ENCODE data around the gene ARFGEF3.

ARFGEF3 gene

DNA sequence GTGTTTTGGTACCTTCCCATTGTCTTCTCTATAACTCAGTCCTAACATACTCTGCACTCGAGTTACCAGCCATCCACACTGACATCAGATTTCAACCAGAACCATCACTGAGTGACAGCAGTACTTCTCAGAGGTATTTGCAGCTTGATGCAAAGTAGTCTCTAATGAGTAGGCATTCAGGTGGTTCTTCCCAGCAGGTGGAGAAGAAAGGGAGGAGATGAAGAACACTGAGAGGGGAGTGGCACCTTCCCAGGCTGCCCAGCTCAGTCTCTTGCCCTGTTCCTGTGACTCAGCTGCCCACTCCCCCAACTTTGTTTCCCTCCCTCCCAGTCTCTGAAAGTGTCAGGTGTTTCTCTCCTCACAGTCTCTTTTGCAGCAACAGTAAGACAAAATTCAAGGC is 177.3 kb downstream of the ARFGEF3 start:
- H3K27me3 ChIP-seq (ENCODE audit: insufficient read depth, low read depth, severe bottlenecking), result no peaks in the 10 kb centered on the region
- H3K27ac ChIP-seq, result no peak overlapping the region
- no peak for DNase-seq
- no peak for TF ChIP-seq CTCF (IDR thresholded peaks at IDR 0.05; ENCODE audit: low read depth, low read length)
- no peaks in the 10 kb centered on the region for H3K9me3 ChIP-seq (ENCODE audit: severe bottlenecking)
- no peak overlapping the region for H3K4me3 ChIP-seq (ENCODE audit: low read depth, low read length)
- H3K36me3 ChIP-seq, result no peaks in the 10 kb centered on the region; the same call in 1 of the 2 replicates

- Histone ChIP-seq H3K4me3 (ENCODE audit: low read depth, low read length) (no peak overlapping the region), H3K27me3 (ENCODE audit: insufficient read depth, low read depth, severe bottlenecking) (no peaks in the 10 kb centered on the region), H3K36me3 (no peaks in the 10 kb centered on the region; the same call in 1 of the 2 replicates), H3K9me3 (ENCODE audit: severe bottlenecking) (no peaks in the 10 kb centered on the region), H3K27ac (no peak overlapping the region)
- TF ChIP-seq CTCF (IDR thresholded peaks at IDR 0.05; ENCODE audit: low read depth, low read length), result no peak
- DNase-seq, result no peak
Measured at GRCh38 chr6:138341176-138341575, 179.4 kb downstream of the ARFGEF3 start.

GRCh38 chr6:138343112-138343511 is 181.4 kb downstream of the ARFGEF3 start:
- no peak for TF ChIP-seq CTCF (IDR thresholded peaks at IDR 0.05; ENCODE audit: low read depth, low read length)
- H3K27me3 ChIP-seq (ENCODE audit: insufficient read depth, low read depth, severe bottlenecking), result no peaks in the 10 kb centered on the region
- H3K4me3 ChIP-seq (ENCODE audit: low read depth, low read length), result no peak overlapping the region
- no peak overlapping the region for H3K27ac ChIP-seq
- no peak for DNase-seq
- no peaks in the 10 kb centered on the region for H3K9me3 ChIP-seq (ENCODE audit: severe bottlenecking)
- H3K36me3 ChIP-seq, result no peaks in the 10 kb centered on the region

DNA sequence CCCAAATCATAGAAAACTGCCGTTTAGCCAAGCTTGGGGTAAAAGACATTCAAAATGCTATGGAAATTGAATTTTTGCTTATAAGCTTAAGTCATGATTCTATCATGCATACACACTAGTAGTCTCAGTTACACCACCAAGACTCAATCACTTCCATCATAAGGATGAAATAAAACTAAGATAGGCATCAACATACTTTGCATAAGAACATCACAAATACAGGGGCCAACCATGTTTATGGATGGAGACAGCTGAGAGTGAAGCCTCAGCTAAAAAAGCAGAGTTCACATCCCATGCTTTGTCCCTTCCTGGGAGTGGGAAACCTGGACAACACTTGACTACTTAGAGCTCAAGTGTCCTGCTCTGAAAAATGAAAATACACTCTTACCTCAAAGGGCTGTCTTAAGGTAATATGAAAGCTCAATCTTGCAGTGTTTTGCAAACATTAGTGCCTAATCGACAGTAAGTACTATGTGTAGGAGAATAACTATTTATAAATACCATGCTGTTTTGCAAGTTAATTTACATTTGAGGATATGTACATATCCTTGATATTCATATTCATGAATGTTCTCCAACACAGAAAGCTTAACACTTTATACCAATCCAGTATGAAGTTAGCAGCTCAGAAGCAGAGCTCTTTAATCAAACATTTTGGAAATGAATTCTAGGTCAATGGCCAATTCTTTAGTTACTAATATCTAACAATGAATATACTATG is 184.0 kb downstream of the ARFGEF3 start:
- Histone ChIP-seq H3K9me3 (ENCODE audit: severe bottlenecking) (no peaks in the 10 kb centered on the region), H3K36me3 (no peaks in the 10 kb centered on the region), H3K27ac (no peak overlapping the region), H3K27me3 (ENCODE audit: insufficient read depth, low read depth, severe bottlenecking) (no peaks in the 10 kb centered on the region), H3K4me3 (ENCODE audit: low read depth, low read length) (no peak overlapping the region)
- TF ChIP-seq CTCF (IDR thresholded peaks at IDR 0.05; ENCODE audit: low read depth, low read length), result no peak
- DNase-seq, result no peak

DNA sequence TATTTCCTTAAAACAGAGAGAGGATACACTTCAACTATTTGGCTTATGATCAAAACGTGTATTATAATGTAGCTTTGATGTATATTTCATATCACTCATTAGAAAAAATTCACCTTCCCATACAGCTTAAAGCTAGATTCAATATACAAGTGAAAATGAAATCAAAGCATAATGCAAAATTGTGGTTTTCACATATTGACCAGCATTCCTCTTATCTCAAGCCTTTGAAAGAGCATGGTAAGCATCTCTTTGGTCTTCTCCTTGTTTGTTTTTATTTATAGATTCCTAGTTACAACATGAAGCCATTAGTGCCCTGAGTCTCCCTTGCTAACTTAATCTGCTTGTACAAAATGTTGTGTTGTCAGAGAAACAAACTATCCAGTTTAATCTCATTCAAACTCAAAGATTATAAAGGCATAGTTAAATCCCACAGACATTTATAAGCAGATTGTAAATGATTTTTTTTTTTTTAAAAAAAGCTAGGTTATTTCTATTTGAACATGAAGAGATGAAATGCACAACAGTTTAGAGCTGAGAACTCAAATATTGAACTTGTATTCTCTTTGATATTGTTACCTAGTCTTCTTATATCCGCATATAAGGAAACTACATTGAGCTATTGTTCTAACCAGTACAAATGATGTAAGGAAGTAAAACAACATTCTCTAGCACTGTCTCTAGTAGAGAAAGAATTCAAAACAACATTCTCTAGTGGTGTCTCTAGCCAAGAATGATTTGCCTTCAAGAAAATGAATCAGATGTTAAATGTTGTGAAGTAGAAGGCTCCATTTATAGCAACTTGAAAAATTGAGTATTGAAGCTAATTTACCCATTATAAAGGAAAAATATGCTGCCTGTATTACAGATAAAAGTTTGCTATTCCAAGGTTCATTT is 184.8 kb downstream of the ARFGEF3 start:
- H3K27ac ChIP-seq, result no peak overlapping the region
- H3K36me3 ChIP-seq, result no peaks in the 10 kb centered on the region
- no peaks in the 10 kb centered on the region for H3K9me3 ChIP-seq (ENCODE audit: severe bottlenecking)
- DNase-seq, result no peak
- no peaks in the 10 kb centered on the region for H3K27me3 ChIP-seq (ENCODE audit: insufficient read depth, low read depth, severe bottlenecking)
- TF ChIP-seq CTCF (IDR thresholded peaks at IDR 0.05; ENCODE audit: low read depth, low read length), result no peak
- no peak overlapping the region for H3K4me3 ChIP-seq (ENCODE audit: low read depth, low read length)
